Activated CD4-positive, alpha-beta T cell treated with anti-CD3 and anti-CD28 coated beads, Interleukin-2, amount 50 U/mL, for 24 hours (primary cell): ENCODE results near the gene TMCC1.
"Not testable (repeated sequence)": the region's sequence is repeated elsewhere in the genome, so short reads cannot be mapped to it uniquely, and the experiment has no call there.

Experiments used
- DNase-seq, 2 donors: peaks; one replicate each; pipeline ENCODE4 v3.0.0-alpha.2; 2020; ENCODE audit warnings: low read depth in 1 of 2, low spot score in 1 of 2

The TMCC1 gene

DNA sequence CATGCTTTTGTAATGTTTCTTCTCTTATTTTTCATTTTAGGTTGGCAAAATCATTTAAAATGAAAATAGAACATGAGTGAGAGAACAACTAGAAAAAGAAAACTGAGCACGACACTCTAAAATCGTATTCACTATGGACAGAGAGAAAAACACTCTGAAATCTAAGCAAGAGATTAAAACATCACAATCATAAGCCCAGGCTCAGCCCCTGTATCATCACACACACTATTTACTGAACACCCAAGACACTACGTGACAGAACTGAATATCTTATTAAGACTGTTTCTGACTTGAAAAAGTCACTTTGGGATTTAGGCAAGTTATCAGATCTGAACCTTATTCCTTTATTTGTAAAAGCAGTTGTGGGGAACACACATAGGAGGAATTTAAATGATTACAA, 204.5 kb downstream of the TMCC1 start:
- no peak for DNase-seq

- no peak for DNase-seq
Measured at GRCh38 chr3:129688271-129688895, 205.1 kb downstream of the TMCC1 start.

DNA sequence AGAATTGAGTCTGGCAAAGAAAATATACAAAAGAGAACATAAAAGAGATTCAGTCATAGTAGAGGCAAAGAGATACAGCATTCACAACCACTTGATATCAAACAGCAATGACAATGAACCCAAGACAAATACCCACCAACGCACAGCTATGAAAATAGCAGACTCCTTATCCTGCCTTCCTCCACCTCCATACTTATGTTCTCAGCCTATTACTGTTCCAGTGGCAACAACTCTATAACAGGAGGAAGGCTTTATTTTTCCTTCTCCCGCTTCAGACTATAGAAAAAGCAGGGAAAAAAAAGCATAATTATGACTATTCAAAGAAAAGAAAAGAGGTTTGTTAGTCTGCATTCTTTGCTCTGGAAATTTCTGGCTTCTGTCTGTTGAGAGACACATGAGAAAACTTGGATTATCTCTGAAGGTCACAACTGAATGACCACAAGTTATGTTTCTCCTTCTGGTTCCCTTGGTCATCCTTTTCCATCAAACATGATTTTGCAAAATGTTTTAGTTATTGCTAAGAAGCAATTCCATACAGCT, 205.9 kb downstream of the TMCC1 start:
- DNase-seq, result no peak

DNA sequence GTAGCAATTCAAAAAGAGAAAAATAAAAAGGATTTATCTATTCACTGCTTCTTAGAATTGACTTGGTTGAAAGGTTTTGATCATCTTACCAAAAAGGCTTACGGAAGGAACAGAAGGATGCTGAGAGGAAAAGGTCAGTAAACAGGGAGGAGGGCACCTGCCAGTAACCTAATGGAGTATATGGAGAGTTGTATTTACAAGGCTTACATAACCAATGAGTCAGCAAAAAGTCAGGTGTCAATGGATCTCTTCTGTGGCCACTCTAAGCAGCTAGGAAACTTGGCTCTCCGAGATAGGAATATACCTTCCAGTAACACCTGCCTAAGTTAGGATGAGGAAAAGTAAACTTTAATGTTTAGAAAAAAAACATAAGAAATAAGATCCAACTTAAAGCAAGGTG, 206.6 kb downstream of the TMCC1 start:
- DNase-seq, result no peak

DNA sequence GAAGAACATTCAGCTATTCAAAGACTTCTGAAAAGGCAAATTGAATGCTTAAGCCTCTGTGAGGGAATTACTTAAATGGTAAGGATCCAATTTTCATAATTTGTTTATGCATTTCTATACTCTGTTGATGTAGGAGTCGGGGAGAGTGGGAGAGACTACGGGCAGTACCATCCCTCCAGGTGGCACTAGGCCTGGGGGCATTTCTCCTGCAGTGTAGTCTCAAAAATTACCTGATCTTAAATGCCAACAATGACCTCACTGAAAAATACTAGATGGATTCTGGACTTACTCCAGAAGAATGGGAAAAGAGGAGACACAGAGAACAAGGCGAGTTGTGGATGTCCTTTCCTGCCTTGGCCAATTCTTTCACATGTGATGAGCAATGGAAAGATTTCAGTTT, 209.2 kb downstream of the TMCC1 start:
- no peak for DNase-seq

DNA sequence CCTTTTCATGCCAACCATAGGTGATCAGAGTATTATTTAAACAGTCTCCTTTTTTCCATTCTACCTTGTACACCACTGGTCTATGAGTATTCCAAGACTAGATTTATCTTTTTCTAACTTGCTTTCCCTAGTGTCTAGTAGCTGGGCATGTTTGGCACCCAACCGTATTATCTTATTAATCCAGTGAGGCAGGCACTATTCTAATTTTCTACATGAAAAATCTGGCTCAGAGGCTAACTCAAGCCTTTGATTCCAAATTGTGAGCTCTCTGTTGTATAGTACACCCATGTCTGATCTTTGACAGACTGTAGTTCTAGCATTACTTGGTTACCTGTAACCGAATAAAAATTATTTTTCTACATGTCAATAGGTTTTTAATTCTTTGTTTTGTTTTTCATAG, 210.3 kb downstream of the TMCC1 start:
- DNase-seq, result no peak

DNA sequence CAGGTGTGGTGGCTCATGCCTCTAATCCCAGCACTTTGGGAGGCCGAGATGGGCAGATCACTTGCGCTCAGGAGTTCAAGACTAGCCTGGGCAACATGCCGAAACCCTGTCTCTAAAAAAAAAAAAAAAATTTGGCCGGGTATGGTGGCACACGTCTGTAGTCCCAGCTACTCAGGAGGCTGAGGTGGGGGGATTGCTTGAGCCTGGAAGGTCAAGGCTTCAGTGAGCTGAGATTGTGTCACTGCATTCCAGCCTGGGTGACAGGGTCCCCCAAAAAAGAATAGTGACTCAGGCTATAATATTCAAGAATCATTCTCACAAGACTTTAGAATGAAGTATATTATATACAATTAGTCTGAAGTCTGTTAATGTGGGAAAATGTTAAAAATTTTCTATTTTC, 216.5 kb downstream of the TMCC1 start:
- DNase-seq, result no peak

DNA sequence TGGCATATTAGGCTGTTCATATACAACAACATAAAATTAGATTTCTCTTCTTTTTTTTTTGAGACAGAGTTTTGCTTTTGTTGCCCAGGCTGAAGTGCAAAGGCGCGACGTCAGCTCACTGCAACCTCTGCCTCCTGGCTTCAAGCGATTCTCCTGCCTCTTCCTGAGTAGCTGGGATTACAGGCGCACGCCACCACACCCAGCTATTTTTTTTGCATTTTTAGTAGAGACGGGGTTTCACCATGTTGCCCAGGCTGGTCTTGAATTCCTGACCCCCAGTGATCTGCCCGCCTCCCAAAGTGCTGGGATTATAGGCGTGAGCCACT, 218.8 kb downstream of the TMCC1 start:
- not testable (repeated sequence) for DNase-seq

- DNase-seq, result no peak
Measured at GRCh38 chr3:129673897-129674797, 219.4 kb downstream of the TMCC1 start.

GRCh38 chr3:129673012-129673411, 220.5 kb downstream of the TMCC1 start:
- DNase-seq, result no peak

- DNase-seq, result no peak
Measured at GRCh38 chr3:129672412-129672811, 221.1 kb downstream of the TMCC1 start.

- no peak for DNase-seq
Measured at GRCh38 chr3:129665024-129665768, 228.3 kb downstream of the TMCC1 start.

DNA sequence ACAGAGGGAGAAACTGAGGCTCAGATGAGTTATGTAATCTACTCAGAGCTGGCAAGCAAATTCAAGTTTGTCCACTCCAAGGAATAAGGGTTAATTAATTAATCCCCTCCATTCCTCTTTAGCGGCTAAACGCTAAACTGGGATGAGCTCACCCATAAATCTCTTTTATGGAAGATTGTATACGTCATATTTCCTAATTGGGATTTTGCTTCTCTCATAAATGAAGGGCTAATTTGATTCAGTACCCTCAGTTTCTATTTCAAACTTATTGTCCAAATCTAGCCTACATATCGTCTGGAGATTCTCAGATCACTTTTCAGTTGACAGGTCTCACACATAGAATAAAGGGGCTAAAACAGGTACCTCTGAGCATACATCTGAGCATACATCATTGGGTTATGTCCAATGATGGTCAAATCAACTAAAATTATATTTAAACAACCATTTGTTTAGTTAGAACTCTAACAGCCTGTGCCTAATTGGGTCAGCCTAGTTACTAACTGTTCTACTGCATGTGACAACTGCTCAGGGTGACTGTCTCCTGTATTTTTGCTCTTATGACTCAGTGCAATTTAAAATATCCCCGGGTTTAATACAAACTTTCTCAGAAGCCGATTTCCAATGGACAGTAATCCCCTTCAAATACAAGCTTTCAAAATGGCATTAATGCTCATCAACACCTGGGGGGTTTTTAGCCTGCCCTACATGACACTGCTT, 229.4 kb downstream of the TMCC1 start:
- no peak for DNase-seq

GRCh38 chr3:129663045-129663446, 230.5 kb downstream of the TMCC1 start:
- no peak for DNase-seq

GRCh38 chr3:129662191-129662608, 231.3 kb downstream of the TMCC1 start:
- DNase-seq, result no peak

GRCh38 chr3:129661766-129662165, 231.7 kb downstream of the TMCC1 start:
- DNase-seq, result no peak

DNA sequence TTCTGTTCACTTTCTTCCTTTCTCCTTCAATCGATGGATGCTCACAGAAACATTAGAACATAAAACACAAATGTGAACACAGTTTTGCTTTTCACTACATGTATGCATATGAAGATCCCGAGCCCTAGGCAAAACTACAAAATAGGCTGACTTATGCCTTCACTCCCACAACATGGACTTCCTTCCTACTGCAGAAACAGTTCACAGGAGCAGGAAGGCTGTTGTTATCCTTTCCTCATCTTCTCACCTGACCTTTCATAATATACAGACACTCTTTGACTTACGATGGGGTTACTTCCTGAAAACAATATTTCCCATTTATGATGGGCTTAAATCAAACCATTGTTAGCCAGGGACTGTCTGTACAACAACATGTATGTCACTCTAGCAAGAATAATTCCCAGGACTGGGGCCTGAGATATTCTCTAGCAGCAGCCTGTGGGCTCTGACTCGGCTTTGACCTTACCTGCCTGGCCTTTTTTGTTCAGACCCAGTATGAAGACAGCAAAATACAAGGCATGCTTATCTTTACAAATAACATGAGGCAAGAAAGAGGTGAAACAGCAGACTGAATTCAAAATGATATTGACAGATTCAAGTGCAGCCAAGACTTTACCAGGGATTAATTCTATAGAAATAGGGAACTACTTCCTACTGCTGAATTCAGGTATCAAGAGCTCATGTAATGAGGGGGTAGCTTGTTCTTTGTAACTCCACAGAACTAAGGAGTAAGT, 235.2 kb downstream of the TMCC1 start:
- DNase-seq, result no peak

DNA sequence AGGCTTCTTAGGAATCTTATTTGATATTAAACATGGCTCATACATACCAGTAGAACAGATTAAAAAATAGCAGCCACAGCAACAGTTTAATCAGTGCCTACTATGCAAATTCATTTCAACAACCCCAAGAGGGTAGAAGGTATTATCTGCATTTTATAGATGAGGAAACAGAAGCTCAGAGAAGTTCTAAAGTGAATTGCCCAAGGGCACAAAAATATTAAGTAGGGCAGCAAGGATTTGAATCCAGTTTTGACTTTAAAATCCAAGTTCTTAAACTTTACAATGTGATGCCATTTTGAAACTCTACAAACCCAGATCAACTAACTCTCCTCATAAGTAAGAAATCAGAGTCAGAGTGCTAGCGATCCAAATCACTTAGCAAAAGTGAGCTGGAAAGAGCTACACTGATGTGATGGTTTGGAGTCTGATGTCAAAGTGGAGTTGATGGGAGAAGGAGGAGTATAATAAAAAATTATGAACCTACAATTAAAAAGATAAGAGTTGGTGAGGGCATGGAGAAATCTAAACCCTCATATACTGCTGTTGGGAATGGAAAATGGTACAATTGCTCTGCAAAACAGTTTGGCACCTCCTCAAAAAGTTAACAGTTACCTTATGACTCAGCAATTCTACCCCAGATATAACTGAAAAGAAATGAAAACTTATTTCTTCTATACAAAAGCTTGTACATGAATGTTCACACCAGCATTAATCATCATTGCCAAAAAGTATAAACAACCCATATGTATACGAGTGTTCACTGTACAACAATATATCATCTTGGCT, 236.1 kb downstream of the TMCC1 start:
- DNase-seq, result no peak

- no peak for DNase-seq
Measured at GRCh38 chr3:129656659-129657247, 236.8 kb downstream of the TMCC1 start.
